OCI-LY1 (cell line): ENCODE measurements around the gene SAMD13.

ENCODE experiments used
- CTCF ChIP-seq: fragments of 200-600 bp; sonication (generic), shearing (Covaris generic); IDR thresholded peaks from 2 replicates; pipeline ENCODE4 v1.5.1; 2017; ENCODE audit warnings: mild to moderate bottlenecking, antibody characterized with exemption, low read length, moderate library complexity, mixed read lengths
- EZH2 ChIP-seq: fragments of 200-600 bp; sonication (generic), shearing (Covaris generic); IDR thresholded peaks from 2 replicates; pipeline ENCODE4 v1.8.0; 2017; ENCODE audit warnings: borderline replicate concordance, mixed run types, mild to moderate bottlenecking, antibody characterized with exemption, low read length, moderate library complexity, mixed read lengths

DNA sequence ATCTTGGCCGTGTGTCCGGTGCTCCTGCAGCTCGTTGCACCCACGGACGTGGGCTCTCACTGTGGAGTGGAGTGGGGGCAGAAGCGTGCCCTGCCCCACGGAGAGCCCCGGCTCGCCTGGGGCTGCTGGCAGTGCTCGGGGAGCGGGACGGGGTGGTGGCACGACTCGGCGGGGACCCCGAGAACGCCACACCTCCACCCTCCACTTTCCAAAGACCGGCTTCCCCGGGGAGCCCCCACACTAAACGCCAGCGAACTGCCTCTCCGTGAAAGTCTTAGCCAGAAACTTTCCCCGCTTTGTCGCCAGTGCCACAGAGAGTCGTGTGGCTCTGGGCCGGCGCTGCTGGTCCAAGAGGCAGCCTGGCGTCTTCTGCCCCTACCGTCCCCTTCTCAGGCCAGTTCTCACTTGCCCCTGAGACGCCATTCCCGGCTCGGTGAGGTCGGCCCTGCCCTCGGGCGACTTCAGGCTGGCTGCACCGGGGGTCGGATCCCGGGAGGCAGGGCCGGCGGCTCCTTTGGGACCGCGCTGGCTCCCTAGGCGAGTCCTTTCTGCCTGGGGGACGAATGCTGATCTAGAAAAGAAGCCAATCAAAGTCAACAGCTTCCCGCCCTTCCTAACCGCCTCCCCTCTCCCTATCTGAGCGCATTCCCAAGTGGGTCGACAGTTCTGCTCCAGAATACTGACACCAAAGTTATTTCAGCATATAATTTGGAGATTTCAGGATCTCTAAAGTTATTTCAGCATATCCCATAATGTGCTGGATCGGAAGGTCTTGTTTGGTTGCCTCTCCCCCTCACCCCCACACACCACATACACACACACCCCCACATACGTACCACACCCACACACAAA, 2.6 kb upstream of the SAMD13 start:
- TF ChIP-seq CTCF (no peak), EZH2 (no peak)
